ENCODE measurements around the gene EPB42.

The EPB42 gene

DNA sequence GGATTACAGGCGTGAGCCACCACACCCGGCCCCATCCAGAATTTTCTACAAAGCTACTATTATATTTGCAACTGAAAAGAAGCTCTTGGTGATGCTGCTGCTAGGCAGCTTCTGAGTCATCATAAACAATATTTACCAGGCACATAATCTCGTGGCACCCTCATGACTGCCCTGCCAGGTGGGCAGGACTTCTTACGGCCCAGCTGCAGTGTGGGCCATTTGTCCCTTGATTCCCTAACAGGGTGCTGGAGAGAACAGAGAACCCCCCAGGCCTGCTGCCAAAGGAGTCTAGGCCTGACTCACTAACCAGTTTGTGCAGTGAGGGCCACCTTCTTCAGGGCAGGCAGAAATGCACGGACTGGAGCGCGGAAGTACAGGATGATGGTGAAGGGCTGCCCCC, 4.9 kb downstream of the EPB42 start:
- Histone ChIP-seq H3K4me1 (ENCODE audit: control insufficient read depth, insufficient read depth, low read length) (no peaks in the 10 kb centered on the region), H3K9me3 (ENCODE audit: control insufficient read depth, insufficient read depth, low read depth, low read length) (no peaks in the 10 kb centered on the region), H3K27ac (ENCODE audit: extremely low read depth, low read depth, low read length) (no peak overlapping the region), H3K36me3 (ENCODE audit: control insufficient read depth in 2 of 2, insufficient read depth in 1 of 2, low read length in 2 of 2) (no peaks in the 10 kb centered on the region), H3K4me3 (ENCODE audit: low read depth, low read length) (no peak overlapping the region)
- CTCF ChIA-PET = interaction anchor here (1.3 to 2.2 kb wide), 3 partner anchors 9 to 70 kb away, joined by 8 to 10 read pairs (median 9); no protein-coding TSS in a partner anchor
- no peak for TF ChIP-seq ZNF561 (tag by site-specific recombination; IDR thresholded peaks at IDR 0.05; ENCODE audit: borderline replicate concordance)
- TF ChIP-seq, protein P1, sequence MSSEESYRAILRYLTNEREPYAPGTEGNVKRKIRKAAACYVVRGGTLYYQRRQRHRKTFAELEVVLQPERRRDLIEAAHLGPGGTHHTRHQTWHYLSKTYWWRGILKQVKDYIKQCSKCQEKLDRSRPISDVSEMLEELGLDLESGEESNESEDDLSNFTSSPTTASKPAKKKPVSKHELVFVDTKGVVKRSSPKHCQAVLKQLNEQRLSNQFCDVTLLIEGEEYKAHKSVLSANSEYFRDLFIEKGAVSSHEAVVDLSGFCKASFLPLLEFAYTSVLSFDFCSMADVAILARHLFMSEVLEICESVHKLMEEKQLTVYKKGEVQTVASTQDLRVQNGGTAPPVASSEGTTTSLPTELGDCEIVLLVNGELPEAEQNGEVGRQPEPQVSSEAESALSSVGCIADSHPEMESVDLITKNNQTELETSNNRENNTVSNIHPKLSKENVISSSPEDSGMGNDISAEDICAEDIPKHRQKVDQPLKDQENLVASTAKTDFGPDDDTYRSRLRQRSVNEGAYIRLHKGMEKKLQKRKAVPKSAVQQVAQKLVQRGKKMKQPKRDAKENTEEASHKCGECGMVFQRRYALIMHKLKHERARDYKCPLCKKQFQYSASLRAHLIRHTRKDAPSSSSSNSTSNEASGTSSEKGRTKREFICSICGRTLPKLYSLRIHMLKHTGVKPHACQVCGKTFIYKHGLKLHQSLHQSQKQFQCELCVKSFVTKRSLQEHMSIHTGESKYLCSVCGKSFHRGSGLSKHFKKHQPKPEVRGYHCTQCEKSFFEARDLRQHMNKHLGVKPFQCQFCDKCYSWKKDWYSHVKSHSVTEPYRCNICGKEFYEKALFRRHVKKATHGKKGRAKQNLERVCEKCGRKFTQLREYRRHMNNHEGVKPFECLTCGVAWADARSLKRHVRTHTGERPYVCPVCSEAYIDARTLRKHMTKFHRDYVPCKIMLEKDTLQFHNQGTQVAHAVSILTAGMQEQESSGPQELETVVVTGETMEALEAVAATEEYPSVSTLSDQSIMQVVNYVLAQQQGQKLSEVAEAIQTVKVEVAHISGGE (tag by site-specific recombination; conservative IDR thresholded peaks at IDR 0.05; ENCODE audit: low read depth) = no peak
- no peak for TF ChIP-seq ZNF148 (tag by site-specific recombination; IDR thresholded peaks at IDR 0.05; ENCODE audit: borderline replicate concordance)
- no peak for TF ChIP-seq KLF1 (tag by site-specific recombination; IDR thresholded peaks at IDR 0.05)
- no peak for TF ChIP-seq ZNF514 (tag by site-specific recombination; IDR thresholded peaks at IDR 0.05)
- TF ChIP-seq, protein P2, sequence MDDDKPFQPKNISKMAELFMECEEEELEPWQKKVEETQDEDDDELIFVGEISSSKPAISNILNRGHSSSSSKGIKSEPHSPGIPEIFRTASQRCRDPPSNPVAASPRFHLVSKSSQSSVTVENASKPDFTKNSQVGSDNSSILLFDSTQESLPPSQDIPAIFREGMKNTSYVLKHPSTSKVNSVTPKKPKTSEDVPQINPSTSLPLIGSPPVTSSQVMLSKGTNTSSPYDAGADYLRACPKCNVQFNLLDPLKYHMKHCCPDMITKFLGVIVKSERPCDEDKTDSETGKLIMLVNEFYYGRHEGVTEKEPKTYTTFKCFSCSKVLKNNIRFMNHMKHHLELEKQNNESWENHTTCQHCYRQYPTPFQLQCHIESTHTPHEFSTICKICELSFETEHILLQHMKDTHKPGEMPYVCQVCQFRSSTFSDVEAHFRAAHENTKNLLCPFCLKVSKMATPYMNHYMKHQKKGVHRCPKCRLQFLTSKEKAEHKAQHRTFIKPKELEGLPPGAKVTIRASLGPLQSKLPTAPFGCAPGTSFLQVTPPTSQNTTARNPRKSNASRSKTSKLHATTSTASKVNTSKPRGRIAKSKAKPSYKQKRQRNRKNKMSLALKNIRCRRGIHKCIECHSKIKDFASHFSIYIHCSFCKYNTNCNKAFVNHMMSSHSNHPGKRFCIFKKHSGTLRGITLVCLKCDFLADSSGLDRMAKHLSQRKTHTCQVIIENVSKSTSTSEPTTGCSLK (tag by site-specific recombination; IDR thresholded peaks at IDR 0.05) = no peak
- TF ChIP-seq ZNF341 (tag by site-specific recombination; IDR thresholded peaks at IDR 0.05; ENCODE audit: low read depth) = no peak
- TF ChIP-seq ZNF48 (tag by site-specific recombination; IDR thresholded peaks at IDR 0.05) = no peak
- no peak for TF ChIP-seq ZNF280D (tag by site-specific recombination; IDR thresholded peaks at IDR 0.05)
- no peak for TF ChIP-seq IKZF3 (tag by site-specific recombination; IDR thresholded peaks at IDR 0.05)
- TF ChIP-seq, protein P3, sequence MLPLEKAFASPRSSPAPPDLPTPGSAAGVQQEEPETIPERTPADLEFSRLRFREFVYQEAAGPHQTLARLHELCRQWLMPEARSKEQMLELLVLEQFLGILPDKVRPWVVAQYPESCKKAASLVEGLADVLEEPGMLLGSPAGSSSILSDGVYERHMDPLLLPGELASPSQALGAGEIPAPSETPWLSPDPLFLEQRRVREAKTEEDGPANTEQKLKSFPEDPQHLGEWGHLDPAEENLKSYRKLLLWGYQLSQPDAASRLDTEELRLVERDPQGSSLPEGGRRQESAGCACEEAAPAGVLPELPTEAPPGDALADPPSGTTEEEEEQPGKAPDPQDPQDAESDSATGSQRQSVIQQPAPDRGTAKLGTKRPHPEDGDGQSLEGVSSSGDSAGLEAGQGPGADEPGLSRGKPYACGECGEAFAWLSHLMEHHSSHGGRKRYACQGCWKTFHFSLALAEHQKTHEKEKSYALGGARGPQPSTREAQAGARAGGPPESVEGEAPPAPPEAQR (tag by site-specific recombination; IDR thresholded peaks at IDR 0.05) = no peak
- TF ChIP-seq ZNF302 (tag by site-specific recombination; IDR thresholded peaks at IDR 0.05; ENCODE audit: low read depth) = no peak
- TF ChIP-seq ZNF112 (tag by site-specific recombination; IDR thresholded peaks at IDR 0.05) = no peak
- TF ChIP-seq ZNF610 (tag by site-specific recombination; IDR thresholded peaks at IDR 0.05; ENCODE audit: borderline replicate concordance) = no peak
- TF ChIP-seq ZNF155 (tag by site-specific recombination; IDR thresholded peaks at IDR 0.05) = no peak
- no peak for TF ChIP-seq ZNF211 (tag by site-specific recombination; IDR thresholded peaks at IDR 0.05; ENCODE audit: low read depth)
- no peak for TF ChIP-seq FEZF1 (tag by site-specific recombination; IDR thresholded peaks at IDR 0.05)
- POLR2A ChIA-PET = no interaction called here
